Neutrophil (primary cell): ENCODE data around the gene SAP25.

Source experiments
- H3K27ac ChIP-seq: fragments of 200-600 bp; sonication (generic); 2 replicates; pipeline ENCODE4 v1.5.1; 2016; ENCODE audit warnings: mild to moderate bottlenecking, moderate library complexity
- H3K27me3 ChIP-seq: fragments of 200-600 bp; sonication (generic); 2 replicates; pipeline ENCODE4 v1.6.0; 2016; ENCODE audit warnings: mild to moderate bottlenecking
- H3K36me3 ChIP-seq: fragments of 200-600 bp; sonication (generic); 2 replicates; pipeline ENCODE4 v1.5.1; 2017
- H3K4me1 ChIP-seq, 2 experiments: fragments of 200-600 bp in 1 of 2; sonication (generic) in 1 of 2; 1 replicate in 1 of 2; 2 replicates in 1 of 2; pipeline versions ENCODE4 v1.5.1 to v1.6.1; 2013 to 2016; ENCODE audit warnings: low read depth in 1 of 2, low read length in 1 of 2, mild to moderate bottlenecking in 1 of 2, moderate library complexity in 1 of 2; ENCODE audit not compliant: control insufficient read depth in 1 of 2, insufficient read depth in 1 of 2
- H3K4me3 ChIP-seq, 2 experiments: fragments of 200-600 bp in 1 of 2; sonication (generic) in 1 of 2; 1 replicate in 1 of 2; 2 replicates in 1 of 2; pipeline ENCODE4 v1.5.1; 2013 to 2016; ENCODE audit warnings: low read depth in 1 of 2, low read length in 1 of 2, mild to moderate bottlenecking in 1 of 2, moderate library complexity in 1 of 2
- H3K9me3 ChIP-seq: fragments of 200-600 bp; sonication (generic); 2 replicates; pipeline ENCODE4 v1.5.1; 2016
- TF ChIP-seq, protein P1 (sequence below): fragments of 200-600 bp; sonication (generic); IDR thresholded peaks from 2 replicates; pipeline ENCODE4 v1.5.1; 2016; ENCODE audit warnings: antibody characterized with exemption

SAP25 gene

DNA sequence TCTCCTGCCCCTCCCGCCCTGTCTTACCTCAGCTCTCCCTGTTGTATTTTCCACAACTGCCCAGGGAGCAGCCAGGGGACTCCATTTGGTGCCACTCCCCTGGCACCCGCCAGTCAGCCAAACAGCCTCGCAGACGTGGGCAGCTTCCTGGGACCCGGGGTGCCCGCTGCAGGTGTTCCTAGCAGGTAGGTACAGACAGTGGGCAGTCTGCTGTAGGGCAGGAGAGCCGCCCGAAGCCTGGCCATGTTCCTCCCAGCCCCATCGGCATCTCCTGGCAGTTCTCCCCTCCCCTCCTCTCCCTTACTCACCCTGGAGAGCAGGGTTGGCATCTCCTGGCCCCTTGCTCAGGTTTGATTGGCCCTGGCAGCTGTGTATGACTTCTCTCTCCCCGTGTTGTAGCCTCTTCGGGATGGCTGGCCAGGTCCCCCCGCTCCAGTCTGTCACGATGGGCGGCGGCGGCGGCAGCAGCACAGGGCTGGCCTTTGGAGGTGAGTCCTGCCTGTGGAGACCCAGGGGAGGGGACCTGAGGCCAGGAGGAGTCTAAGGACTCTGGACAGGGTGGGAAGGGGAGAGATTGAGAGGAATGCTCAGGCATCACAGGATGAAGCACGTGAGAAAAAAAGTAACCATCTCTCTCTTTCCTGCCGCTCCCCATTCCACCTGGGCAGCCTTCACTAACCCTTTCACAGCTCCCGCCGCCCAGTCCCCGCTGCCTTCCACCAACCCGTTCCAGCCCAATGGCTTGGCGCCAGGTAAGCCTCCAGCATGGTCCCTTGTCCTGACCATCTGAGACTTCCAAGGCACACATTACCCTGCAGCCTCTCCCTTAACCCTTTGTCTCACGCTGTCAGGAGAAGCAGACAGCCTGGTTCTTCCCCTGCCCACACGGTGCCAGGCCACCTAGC is 11.3 kb downstream of the SAP25 start:
- Histone ChIP-seq H3K9me3 (no peaks in the 10 kb centered on the region), H3K36me3 (no peaks in the 10 kb centered on the region), H3K27me3 (no peaks in the 10 kb centered on the region), H3K4me3 (no peak overlapping the region), H3K27ac (no peak overlapping the region), H3K4me1 (peaks cover 2 to 5% of the 10 kb centered on the region in 2 experiments)
- TF ChIP-seq, protein P1, sequence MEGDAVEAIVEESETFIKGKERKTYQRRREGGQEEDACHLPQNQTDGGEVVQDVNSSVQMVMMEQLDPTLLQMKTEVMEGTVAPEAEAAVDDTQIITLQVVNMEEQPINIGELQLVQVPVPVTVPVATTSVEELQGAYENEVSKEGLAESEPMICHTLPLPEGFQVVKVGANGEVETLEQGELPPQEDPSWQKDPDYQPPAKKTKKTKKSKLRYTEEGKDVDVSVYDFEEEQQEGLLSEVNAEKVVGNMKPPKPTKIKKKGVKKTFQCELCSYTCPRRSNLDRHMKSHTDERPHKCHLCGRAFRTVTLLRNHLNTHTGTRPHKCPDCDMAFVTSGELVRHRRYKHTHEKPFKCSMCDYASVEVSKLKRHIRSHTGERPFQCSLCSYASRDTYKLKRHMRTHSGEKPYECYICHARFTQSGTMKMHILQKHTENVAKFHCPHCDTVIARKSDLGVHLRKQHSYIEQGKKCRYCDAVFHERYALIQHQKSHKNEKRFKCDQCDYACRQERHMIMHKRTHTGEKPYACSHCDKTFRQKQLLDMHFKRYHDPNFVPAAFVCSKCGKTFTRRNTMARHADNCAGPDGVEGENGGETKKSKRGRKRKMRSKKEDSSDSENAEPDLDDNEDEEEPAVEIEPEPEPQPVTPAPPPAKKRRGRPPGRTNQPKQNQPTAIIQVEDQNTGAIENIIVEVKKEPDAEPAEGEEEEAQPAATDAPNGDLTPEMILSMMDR: no peak

- no peaks in the 10 kb centered on the region for H3K9me3 ChIP-seq
- H3K36me3 ChIP-seq: no peaks in the 10 kb centered on the region
- TF ChIP-seq, protein P1: no peak
- H3K4me1 ChIP-seq: peaks cover 2 to 8% of the 10 kb centered on the region in 2 experiments
- no peak overlapping the region for H3K27ac ChIP-seq
- no peaks in the 10 kb centered on the region for H3K27me3 ChIP-seq
- no peak overlapping the region for H3K4me3 ChIP-seq
These were observed 12.1 kb downstream of the SAP25 start for GRCh38 chr7:100561491-100562194.

GRCh38 chr7:100559127-100559526 is 14.6 kb downstream of the SAP25 start:
- H3K9me3 ChIP-seq: no peaks in the 10 kb centered on the region
- H3K36me3 ChIP-seq: no peaks in the 10 kb centered on the region
- H3K27me3 ChIP-seq: no peaks in the 10 kb centered on the region
- H3K27ac ChIP-seq: no peak overlapping the region
- no peak overlapping the region for H3K4me3 ChIP-seq
- peaks cover 2 to 12% of the 10 kb centered on the region in 2 experiments for H3K4me1 ChIP-seq
- TF ChIP-seq, protein P1: no peak

- no peaks in the 10 kb centered on the region for H3K36me3 ChIP-seq
- TF ChIP-seq, protein P1: no peak
- H3K9me3 ChIP-seq: no peaks in the 10 kb centered on the region
- H3K27ac ChIP-seq: no peak overlapping the region
- H3K27me3 ChIP-seq: no peaks in the 10 kb centered on the region
- no peak overlapping the region for H3K4me3 ChIP-seq
- peaks cover 0 to 7% of the 10 kb centered on the region in 2 experiments for H3K4me1 ChIP-seq
These were observed 17.2 kb downstream of the SAP25 start for GRCh38 chr7:100556541-100556940.

- Histone ChIP-seq H3K27me3 (no peaks in the 10 kb centered on the region), H3K36me3 (no peaks in the 10 kb centered on the region), H3K27ac (no peak overlapping the region), H3K4me3 (no peak overlapping the region), H3K4me1 (peaks cover 0 to 7% of the 10 kb centered on the region in 2 experiments), H3K9me3 (no peaks in the 10 kb centered on the region)
- TF ChIP-seq, protein P1: no peak
These were observed 18.0 kb downstream of the SAP25 start for GRCh38 chr7:100555701-100556100.
